CD14-positive monocyte (primary cell): ENCODE results near the gene NPIPA7. TPM values are rescaled to one million over a fixed set of nuclear protein-coding genes. Genes with fewer than 3 reads are reported as not detected.
"Not testable (repeated sequence)": the region's sequence is repeated elsewhere in the genome, so short reads cannot be mapped to it uniquely, and the experiment has no call there.

Source experiments
- DNase-seq, 3 donors: peaks; one replicate each; pipeline ENCODE4 v3.0.0-alpha.2; 2011 to 2022
- H2AFZ ChIP-seq: 2 replicates; pipeline ENCODE4 v1.6.0; 2012; ENCODE audit warnings: mild to moderate bottlenecking, low read depth, low read length, inconsistent platforms; ENCODE audit not compliant: insufficient read depth, poor library complexity, severe bottlenecking
- H3K27ac ChIP-seq, 2 donors: 1 replicate in 1 of 2; 2 replicates in 1 of 2; pipeline ENCODE4 v1.5.1; 2012 to 2013; ENCODE audit warnings: low read length in 2 of 2, control low read depth in 1 of 2, inconsistent platforms in 1 of 2, low read depth in 1 of 2, mild to moderate bottlenecking in 1 of 2
- H3K27me3 ChIP-seq, 2 donors: one replicate each; pipeline versions ENCODE4 v1.6.0 to v1.6.1; 2011 to 2013; ENCODE audit warnings: low read length in 2 of 2; ENCODE audit not compliant: control insufficient read depth in 2 of 2, insufficient read depth in 2 of 2
- H3K36me3 ChIP-seq, 2 donors: replicated peaks in 1 of 2; 1 replicate in 1 of 2; 2 replicates in 1 of 2; pipeline versions ENCODE4 v1.5.1 to v1.6.1; 2012 to 2013; ENCODE audit warnings: low read length in 2 of 2, control low read depth in 1 of 2, inconsistent platforms in 1 of 2, mild to moderate bottlenecking in 1 of 2; ENCODE audit not compliant: insufficient read depth in 2 of 2, control insufficient read depth in 1 of 2
- H3K4me1 ChIP-seq, 2 donors: 1 replicate in 1 of 2; 2 replicates in 1 of 2; pipeline versions ENCODE4 v1.5.1 to v1.6.1; 2012 to 2013; ENCODE audit warnings: low read length in 2 of 2, control low read depth in 1 of 2, inconsistent platforms in 1 of 2, mild to moderate bottlenecking in 1 of 2, moderate library complexity in 1 of 2; ENCODE audit not compliant: insufficient read depth in 2 of 2, control insufficient read depth in 1 of 2
- H3K4me2 ChIP-seq: replicated peaks from 2 replicates; pipeline ENCODE3; 2012; ENCODE audit warnings: low read length, moderate library complexity, mild to moderate bottlenecking; ENCODE audit not compliant: poor library complexity, severe bottlenecking; ENCODE audit errors: extremely low read depth
- H3K4me3 ChIP-seq, 3 experiments: fragments of 200-600 bp in 1 of 3; sonication (generic) in 1 of 3; replicated peaks in 1 of 3; 1 replicate in 2 of 3; 2 replicates in 1 of 3; pipeline ENCODE4 v1.5.1; 2011 to 2013; ENCODE audit warnings: low read length in 3 of 3, mild to moderate bottlenecking in 3 of 3, control low read depth in 2 of 3, low read depth in 2 of 3, inconsistent platforms in 1 of 3, moderate library complexity in 1 of 3
- H3K79me2 ChIP-seq: 2 replicates; pipeline ENCODE4 v1.6.0; 2012; ENCODE audit warnings: mild to moderate bottlenecking, control low read depth, inconsistent platforms, low read length, moderate library complexity; ENCODE audit not compliant: insufficient read depth
- H3K9ac ChIP-seq: 2 replicates; pipeline ENCODE4 v1.6.0; 2017; ENCODE audit warnings: low read length, mild to moderate bottlenecking; ENCODE audit not compliant: insufficient read depth, poor library complexity, severe bottlenecking
- H3K9me3 ChIP-seq, 2 donors: replicated peaks in 1 of 2; 1 replicate in 1 of 2; 2 replicates in 1 of 2; pipeline versions ENCODE4 v1.5.1 to v1.6.1; 2012 to 2013; ENCODE audit warnings: low read length in 2 of 2, control low read depth in 1 of 2; ENCODE audit not compliant: control insufficient read depth in 1 of 2, insufficient read depth in 1 of 2
- H4K20me1 ChIP-seq: 2 replicates; pipeline ENCODE4 v1.6.0; 2012; ENCODE audit warnings: mild to moderate bottlenecking, low read length, control low read depth, moderate library complexity; ENCODE audit not compliant: insufficient read depth
- H3K27ac Mint-ChIP-seq, 7 donors: one replicate each; pipeline ENCODE4 v1.8.0; 2020; ENCODE audit warnings: mild to moderate bottlenecking in 7 of 7, mixed read lengths in 7 of 7, moderate library complexity in 6 of 7, inconsistent platforms in 2 of 7
- H3K27me3 Mint-ChIP-seq, 3 donors: one replicate each; pipeline ENCODE4 v1.8.0; 2021 to 2022; ENCODE audit warnings: low read depth in 3 of 3, mild to moderate bottlenecking in 3 of 3, mixed read lengths in 3 of 3, moderate library complexity in 3 of 3, inconsistent platforms in 1 of 3
- H3K36me3 Mint-ChIP-seq, 2 donors: one replicate each; pipeline ENCODE4 v1.8.0; 2020; ENCODE audit warnings: mixed read lengths in 2 of 2, inconsistent platforms in 1 of 2, mild to moderate bottlenecking in 1 of 2
- H3K4me1 Mint-ChIP-seq: one replicate; pipeline ENCODE4 v1.8.0; 2020; ENCODE audit warnings: mild to moderate bottlenecking, mixed read lengths
- H3K4me3 Mint-ChIP-seq, 2 donors: one replicate each; pipeline ENCODE4 v1.8.0; 2020; ENCODE audit warnings: mild to moderate bottlenecking in 2 of 2, mixed read lengths in 2 of 2, moderate library complexity in 1 of 2
- H3K9me3 Mint-ChIP-seq, 7 donors: one replicate each; pipeline ENCODE4 v1.8.0; 2020 to 2022; ENCODE audit warnings: mixed read lengths in 7 of 7, mild to moderate bottlenecking in 6 of 7, moderate library complexity in 6 of 7, inconsistent platforms in 2 of 7
- WGBS: methylation state at CpG from one replicate; pipeline ENCODE4 v1.1.5; 2013; ENCODE audit warnings: missing lambda C conversion rate; ENCODE audit not compliant: insufficient coverage; 5-methylcytosine and 5-hydroxymethylcytosine counted together
- intact Hi-C, 2 donors: fragments of 100-400 bp; cut with micrococcal nuclease; formaldehyde crosslinking; loops; one replicate each; pipeline versions ENCODE4 v1.15.0 to v1.15.1; 2023
- polyA plus RNA-seq, 3 donors: library from polyadenylated mRNA; depleted of rRNA in 1 of 3; unstranded in 2 of 3; stranded (reverse) in 1 of 3; fragments of 300-500 nt in 2 of 3; fragments of >200 nt in 1 of 3; fragmentation: Illumina TruSeq in 2 of 3; gene quantifications; 1 replicate in 2 of 3; 2 replicates in 1 of 3; pipeline ENCODE4 v1.2.3, GENCODE V29; 2012 to 2021

Gene NPIPA7
- polyA plus RNA-seq, 3 donors = 17.7 TPM; not detected in 2

DNA sequence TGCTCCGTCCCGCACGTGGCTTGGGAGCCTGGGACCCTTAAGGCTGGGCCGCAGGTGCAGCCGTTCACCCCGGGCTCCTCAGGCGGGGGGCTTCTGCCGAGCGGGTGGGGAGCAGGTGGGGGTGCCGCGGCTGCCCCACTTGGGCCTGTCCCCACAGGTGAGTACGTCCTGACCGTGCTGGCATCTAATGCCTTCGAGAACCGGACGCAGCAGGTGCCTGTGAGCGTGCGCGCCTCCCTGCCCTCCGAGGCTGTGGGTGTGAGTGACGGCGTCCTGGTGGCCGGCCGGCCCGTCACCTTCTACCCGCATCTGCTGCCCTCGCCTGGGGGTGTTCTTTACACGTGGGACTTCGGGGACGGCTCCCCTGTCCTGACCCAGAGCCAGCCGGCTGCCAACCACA lies 15.3 kb upstream of the NPIPA7 start:
- H3K79me2 ChIP-seq, H3K36me3 ChIP-seq, DNase-seq, H3K27ac ChIP-seq, H4K20me1 ChIP-seq, H2AFZ ChIP-seq, H3K27ac Mint-ChIP-seq, H3K27me3 Mint-ChIP-seq, H3K9ac ChIP-seq, H3K9me3 ChIP-seq, H3K4me1 Mint-ChIP-seq, H3K4me2 ChIP-seq, H3K27me3 ChIP-seq, H3K36me3 Mint-ChIP-seq, H3K4me3 Mint-ChIP-seq, H3K4me1 ChIP-seq, intact Hi-C loops, H3K4me3 ChIP-seq, H3K9me3 Mint-ChIP-seq: not testable (repeated sequence)
- no CpG with 5 or more reads among the region's 31 CpGs for WGBS

DNA sequence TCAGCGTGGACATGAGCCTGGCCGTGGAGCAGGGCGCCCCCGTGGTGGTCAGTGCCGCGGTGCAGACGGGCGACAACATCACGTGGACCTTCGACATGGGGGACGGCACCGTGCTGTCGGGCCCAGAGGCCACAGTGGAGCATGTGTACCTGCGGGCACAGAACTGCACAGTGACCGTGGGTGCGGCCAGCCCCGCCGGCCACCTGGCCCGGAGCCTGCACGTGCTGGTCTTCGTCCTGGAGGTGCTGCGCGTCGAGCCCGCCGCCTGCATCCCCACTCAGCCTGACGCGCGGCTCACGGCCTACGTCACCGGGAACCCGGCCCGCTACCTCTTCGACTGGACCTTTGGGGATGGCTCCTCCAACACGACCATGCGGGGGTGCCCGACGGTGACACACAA lies 14.8 kb upstream of the NPIPA7 start:
- DNase-seq, H3K4me2 ChIP-seq, H3K27ac ChIP-seq, H3K4me1 Mint-ChIP-seq, H2AFZ ChIP-seq, H3K27me3 ChIP-seq, H4K20me1 ChIP-seq, H3K79me2 ChIP-seq, H3K36me3 Mint-ChIP-seq, H3K9ac ChIP-seq, H3K36me3 ChIP-seq, H3K4me3 ChIP-seq, H3K27ac Mint-ChIP-seq, H3K9me3 Mint-ChIP-seq, intact Hi-C loops, H3K4me1 ChIP-seq, H3K9me3 ChIP-seq, H3K4me3 Mint-ChIP-seq, H3K27me3 Mint-ChIP-seq: not testable (repeated sequence)
- WGBS = no CpG with 5 or more reads among the region's 39 CpGs

DNA sequence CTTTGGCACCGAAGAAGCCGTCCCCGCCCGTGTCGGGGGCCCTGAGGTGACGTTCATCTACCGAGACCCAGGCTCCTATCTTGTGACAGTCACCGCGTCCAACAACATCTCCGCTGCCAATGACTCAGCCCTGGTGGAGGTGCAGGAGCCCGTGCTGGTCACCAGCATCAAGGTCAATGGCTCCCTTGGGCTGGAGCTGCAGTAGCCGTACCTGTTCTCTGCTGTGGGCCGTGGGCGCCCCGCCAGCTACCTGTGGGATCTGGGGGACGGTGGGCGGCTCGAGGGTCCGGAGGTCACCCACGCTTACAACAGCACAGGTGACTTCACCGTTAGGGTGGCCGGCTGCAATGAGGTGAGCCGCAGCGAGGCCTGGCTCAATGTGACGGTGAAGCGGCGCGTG lies 14.2 kb upstream of the NPIPA7 start:
- H3K4me1 Mint-ChIP-seq, H3K9ac ChIP-seq, H3K36me3 Mint-ChIP-seq, H3K27ac Mint-ChIP-seq, H3K36me3 ChIP-seq, H3K9me3 Mint-ChIP-seq, H3K4me2 ChIP-seq, H3K27me3 ChIP-seq, H3K27me3 Mint-ChIP-seq, H4K20me1 ChIP-seq, H3K79me2 ChIP-seq, intact Hi-C loops, H3K4me3 ChIP-seq, DNase-seq, H3K27ac ChIP-seq, H2AFZ ChIP-seq, H3K4me1 ChIP-seq, H3K9me3 ChIP-seq, H3K4me3 Mint-ChIP-seq: not testable (repeated sequence)
- no CpG with 5 or more reads among the region's 28 CpGs for WGBS

DNA sequence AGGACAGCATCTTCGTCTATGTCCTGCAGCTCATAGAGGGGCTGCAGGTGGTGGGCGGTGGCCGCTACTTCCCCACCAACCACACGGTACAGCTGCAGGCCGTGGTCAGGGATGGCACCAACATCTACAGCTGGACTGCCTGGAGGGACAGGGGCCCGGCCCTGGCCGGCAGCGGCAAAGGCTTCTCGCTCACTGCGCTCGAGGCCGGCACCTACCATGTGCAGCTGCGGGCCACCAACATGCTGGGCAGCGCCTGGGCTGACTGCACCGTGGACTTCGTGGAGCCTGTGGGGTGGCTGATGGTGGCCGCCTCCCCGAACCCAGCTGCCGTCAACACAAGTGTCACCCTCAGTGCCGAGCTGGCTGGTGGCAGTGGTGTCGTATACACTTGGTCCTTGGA lies 13.6 kb upstream of the NPIPA7 start:
- H3K36me3 Mint-ChIP-seq, H3K9me3 ChIP-seq, H3K4me3 ChIP-seq, H4K20me1 ChIP-seq, H3K4me2 ChIP-seq, H3K36me3 ChIP-seq, intact Hi-C loops, H3K4me1 Mint-ChIP-seq, H3K9me3 Mint-ChIP-seq, H3K27me3 ChIP-seq, H3K79me2 ChIP-seq, H3K4me3 Mint-ChIP-seq, H3K9ac ChIP-seq, H3K27ac ChIP-seq, H2AFZ ChIP-seq, H3K27me3 Mint-ChIP-seq, H3K4me1 ChIP-seq: not testable (repeated sequence)
- DNase-seq = peak in 1 of 3 donors; percentile 2
- 92% methylated on average over 11 of the region's 21 CpGs for WGBS
- peak overlapping the region in 1 of 7 donors; percentile 74 for H3K27ac Mint-ChIP-seq
